Measurements from ENCODE around the gene C1orf232.
A peak's percentile ranks its signal among the peaks of the same experiment; 100 is the strongest.

The C1orf232 gene

DNA sequence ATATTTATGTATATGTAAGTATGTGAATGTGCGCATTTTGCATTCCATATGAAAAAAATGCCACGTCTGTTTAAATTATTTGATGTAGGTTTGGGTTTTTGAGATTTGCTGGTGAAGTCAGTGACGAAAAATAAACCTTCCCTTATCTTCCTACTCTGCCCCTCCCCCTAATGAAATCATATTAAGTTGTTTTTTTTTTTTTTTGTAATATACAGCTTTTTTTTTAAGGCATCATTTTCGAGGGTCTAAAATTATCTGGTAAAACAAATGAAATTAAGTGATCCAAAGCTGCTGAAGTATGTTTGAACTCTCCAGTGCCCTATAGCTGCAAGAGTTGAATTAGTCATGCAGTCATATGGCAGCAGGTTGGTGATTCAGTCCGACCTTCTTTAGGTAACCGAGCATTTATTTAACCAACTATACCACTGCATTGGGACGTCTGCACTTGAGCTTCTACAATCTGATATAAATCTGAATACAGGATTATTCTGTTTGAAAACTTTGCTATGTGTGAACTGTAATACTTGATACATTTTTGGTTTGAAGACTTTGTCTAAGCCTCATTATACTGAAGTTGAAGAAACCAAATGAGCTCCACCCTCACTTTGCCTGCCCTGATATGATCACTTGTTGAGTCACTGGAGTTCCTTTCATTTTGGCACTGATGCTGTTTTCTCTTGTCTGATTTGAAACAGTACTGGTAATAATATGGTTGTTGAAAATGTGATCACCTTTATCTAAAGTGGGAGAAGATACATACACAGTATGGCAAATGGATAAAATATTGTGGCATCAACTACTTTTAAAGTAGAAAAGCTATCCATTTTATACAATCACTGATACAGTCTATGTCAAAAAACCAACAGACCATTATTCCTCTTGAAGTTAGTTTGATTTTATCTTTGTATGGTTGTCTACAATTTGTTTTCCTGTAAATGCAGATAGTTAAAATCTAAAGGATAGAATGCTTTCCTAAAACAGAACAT lies 45.5 kb downstream of the C1orf232 start (continued):
- TF ChIP-seq ZNF335 (tag by site-specific recombination; conservative IDR thresholded peaks at IDR 0.05) (0 out of 2 replicates have a peak, but pooled peaks have one; percentile 20), SETDB1 (IDR thresholded peaks at IDR 0.05; ENCODE audit: insufficient read length, low read length) (no peak), ZNF324 (tag by site-specific recombination; IDR thresholded peaks at IDR 0.05) (0 out of 2 replicates have a peak, but pooled peaks have one; percentile 45), ZNF645 (tag by site-specific recombination; IDR thresholded peaks at IDR 0.05) (no peak), ZNF48 (tag by site-specific recombination; IDR thresholded peaks at IDR 0.05) (no peak), ZNF585B (tag by site-specific recombination; IDR thresholded peaks at IDR 0.05) (no peak), ZNF677 (tag by site-specific recombination; IDR thresholded peaks at IDR 0.05) (no peak), ZBTB17 (tag by site-specific recombination; IDR thresholded peaks at IDR 0.05) (peak; percentile 12; the same call in 1 of the 2 replicates), OVOL3 (tag by site-specific recombination; IDR thresholded peaks at IDR 0.05) (no peak), ZFP37 (tag by site-specific recombination; IDR thresholded peaks at IDR 0.05) (no peak), ZIC2 (tag by site-specific recombination; IDR thresholded peaks at IDR 0.05) (no peak), ZNF621 (tag by site-specific recombination; IDR thresholded peaks at IDR 0.05) (no peak), PRDM6 (tag by site-specific recombination; IDR thresholded peaks at IDR 0.05) (peak; percentile 53; the same call in 1 of the 2 replicates)
- TF ChIP-seq, protein P1, sequence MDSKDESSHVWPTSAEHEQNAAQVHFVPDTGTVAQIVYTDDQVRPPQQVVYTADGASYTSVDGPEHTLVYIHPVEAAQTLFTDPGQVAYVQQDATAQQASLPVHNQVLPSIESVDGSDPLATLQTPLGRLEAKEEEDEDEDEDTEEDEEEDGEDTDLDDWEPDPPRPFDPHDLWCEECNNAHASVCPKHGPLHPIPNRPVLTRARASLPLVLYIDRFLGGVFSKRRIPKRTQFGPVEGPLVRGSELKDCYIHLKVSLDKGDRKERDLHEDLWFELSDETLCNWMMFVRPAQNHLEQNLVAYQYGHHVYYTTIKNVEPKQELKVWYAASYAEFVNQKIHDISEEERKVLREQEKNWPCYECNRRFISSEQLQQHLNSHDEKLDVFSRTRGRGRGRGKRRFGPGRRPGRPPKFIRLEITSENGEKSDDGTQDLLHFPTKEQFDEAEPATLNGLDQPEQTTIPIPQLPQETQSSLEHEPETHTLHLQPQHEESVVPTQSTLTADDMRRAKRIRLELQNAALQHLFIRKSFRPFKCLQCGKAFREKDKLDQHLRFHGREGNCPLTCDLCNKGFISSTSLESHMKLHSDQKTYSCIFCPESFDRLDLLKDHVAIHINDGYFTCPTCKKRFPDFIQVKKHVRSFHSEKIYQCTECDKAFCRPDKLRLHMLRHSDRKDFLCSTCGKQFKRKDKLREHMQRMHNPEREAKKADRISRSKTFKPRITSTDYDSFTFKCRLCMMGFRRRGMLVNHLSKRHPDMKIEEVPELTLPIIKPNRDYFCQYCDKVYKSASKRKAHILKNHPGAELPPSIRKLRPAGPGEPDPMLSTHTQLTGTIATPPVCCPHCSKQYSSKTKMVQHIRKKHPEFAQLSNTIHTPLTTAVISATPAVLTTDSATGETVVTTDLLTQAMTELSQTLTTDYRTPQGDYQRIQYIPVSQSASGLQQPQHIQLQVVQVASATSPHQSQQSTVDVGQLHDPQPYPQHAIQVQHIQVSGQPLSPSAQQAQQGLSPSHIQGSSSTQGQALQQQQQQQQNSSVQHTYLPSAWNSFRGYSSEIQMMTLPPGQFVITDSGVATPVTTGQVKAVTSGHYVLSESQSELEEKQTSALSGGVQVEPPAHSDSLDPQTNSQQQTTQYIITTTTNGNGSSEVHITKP (tag by site-specific recombination; IDR thresholded peaks at IDR 0.05), result peak; percentile 63
- TF ChIP-seq, protein P2, sequence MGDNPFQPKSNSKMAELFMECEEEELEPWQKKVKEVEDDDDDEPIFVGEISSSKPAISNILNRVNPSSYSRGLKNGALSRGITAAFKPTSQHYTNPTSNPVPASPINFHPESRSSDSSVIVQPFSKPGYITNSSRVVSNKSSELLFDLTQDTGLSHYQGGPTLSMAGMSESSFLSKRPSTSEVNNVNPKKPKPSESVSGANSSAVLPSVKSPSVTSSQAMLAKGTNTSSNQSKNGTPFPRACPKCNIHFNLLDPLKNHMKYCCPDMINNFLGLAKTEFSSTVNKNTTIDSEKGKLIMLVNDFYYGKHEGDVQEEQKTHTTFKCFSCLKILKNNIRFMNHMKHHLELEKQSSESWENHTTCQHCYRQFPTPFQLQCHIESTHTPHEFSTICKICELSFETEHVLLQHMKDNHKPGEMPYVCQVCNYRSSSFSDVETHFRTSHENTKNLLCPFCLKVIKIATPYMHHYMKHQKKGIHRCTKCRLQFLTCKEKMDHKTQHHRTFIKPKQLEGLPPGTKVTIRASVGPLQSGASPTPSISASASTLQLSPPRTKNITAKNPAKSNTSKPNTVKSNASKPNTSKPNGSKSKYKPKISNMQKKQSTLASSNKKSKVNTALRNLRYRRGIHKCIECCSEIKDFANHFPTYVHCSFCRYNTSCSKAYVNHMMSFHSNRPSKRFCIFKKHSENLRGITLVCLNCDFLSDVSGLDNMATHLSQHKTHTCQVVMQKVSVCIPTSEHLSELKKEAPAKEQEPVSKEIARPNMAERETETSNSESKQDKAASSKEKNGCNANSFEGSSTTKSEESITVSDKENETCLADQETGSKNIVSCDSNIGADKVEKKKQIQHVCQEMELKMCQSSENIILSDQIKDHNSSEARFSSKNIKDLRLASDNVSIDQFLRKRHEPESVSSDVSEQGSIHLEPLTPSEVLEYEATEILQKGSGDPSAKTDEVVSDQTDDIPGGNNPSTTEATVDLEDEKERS (tag by site-specific recombination; IDR thresholded peaks at IDR 0.05), result no peak
- TF ChIP-seq, protein P3, sequence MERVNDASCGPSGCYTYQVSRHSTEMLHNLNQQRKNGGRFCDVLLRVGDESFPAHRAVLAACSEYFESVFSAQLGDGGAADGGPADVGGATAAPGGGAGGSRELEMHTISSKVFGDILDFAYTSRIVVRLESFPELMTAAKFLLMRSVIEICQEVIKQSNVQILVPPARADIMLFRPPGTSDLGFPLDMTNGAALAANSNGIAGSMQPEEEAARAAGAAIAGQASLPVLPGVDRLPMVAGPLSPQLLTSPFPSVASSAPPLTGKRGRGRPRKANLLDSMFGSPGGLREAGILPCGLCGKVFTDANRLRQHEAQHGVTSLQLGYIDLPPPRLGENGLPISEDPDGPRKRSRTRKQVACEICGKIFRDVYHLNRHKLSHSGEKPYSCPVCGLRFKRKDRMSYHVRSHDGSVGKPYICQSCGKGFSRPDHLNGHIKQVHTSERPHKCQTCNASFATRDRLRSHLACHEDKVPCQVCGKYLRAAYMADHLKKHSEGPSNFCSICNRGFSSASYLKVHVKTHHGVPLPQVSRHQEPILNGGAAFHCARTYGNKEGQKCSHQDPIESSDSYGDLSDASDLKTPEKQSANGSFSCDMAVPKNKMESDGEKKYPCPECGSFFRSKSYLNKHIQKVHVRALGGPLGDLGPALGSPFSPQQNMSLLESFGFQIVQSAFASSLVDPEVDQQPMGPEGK (tag by site-specific recombination; IDR thresholded peaks at IDR 0.05), result no peak

All from HEK293 (cell line).